Spleen (tissue), 7 donors: ENCODE results near the gene PPP2R3B.

Source experiments
- POLR2A ChIP-seq, 3 donors: fragments of 450-650 bp; IDR thresholded peaks; one replicate each; pipeline ENCODE4 v1.5.1; 2017; ENCODE audit warnings: antibody characterized with exemption in 3 of 3, mild to moderate bottlenecking in 1 of 3
- POLR2AphosphoS5 ChIP-seq, 3 donors: sonication (generic); formaldehyde crosslinking; IDR thresholded peaks; one replicate each; pipeline ENCODE4 v1.5.1; 2017; ENCODE audit warnings: antibody characterized with exemption in 3 of 3
- TF ChIP-seq, protein P1 (sequence below), 11 experiments: fragments of 200-600 bp in 7 of 11; fragments of 450-650 bp in 4 of 11; sonication (generic) in 4 of 11; IDR thresholded peaks in 8 of 11; conservative IDR thresholded peaks in 3 of 11; 1 replicate in 7 of 11; 2 replicates in 4 of 11; pipeline versions ENCODE4 v1.4.0 to v1.8.0; 2016 to 2021; ENCODE audit warnings: antibody characterized with exemption in 11 of 11, inconsistent platforms in 4 of 11, mild to moderate bottlenecking in 1 of 11
- donor health status: DM: no; HTN: no; CAD: no; lungs with moderate emphysema.
- donor health status: DM: no; HTN: no; CAD: no.
- donor health status: DM: no; HTN: no; CAD: no.

DNA sequence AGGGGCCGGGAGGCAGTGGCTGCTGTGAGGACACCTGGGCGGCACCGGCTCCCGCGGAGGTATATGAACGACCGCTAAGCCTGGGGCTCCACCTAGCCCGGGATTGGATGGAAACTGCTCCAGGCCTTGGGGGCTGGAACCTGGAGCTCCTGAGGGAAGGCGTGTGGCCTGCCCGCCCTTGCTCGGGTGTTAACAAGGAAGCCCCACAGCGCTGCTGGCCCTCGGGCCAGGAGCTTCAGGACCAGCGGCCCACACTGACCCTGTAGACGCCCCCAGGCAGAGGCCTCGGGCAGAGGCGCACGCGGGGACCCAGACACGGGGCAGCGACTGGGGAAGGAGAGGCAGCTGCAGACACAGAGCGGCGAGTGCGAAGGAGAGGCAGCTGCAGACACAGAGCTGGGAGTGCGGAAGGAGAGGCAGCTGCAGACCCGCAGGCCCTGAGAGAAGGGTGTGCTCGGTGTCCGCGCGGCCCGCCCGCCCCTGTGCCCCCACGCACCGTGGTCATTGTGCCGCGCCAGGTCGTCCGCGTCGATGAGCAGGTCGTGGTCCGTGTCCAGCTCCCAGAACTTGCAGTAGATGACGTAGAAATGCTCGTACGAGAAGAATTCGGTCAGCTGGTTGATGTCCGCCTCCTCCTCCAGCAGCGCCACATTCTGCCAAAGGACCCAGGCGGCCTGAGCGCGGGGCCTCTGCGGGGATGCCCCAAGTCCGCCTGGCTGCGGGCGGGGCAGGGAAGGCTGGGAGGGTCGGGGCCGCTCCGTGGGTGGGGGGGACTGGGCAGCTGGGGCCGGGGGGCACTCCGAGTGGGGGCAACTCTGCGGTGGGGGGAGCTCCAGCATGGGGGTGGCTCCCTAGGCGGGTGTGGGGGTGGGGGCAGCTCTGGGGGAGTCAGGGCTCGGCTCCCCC, 41.4 kb downstream of the PPP2R3B start:
- TF ChIP-seq, protein P1, sequence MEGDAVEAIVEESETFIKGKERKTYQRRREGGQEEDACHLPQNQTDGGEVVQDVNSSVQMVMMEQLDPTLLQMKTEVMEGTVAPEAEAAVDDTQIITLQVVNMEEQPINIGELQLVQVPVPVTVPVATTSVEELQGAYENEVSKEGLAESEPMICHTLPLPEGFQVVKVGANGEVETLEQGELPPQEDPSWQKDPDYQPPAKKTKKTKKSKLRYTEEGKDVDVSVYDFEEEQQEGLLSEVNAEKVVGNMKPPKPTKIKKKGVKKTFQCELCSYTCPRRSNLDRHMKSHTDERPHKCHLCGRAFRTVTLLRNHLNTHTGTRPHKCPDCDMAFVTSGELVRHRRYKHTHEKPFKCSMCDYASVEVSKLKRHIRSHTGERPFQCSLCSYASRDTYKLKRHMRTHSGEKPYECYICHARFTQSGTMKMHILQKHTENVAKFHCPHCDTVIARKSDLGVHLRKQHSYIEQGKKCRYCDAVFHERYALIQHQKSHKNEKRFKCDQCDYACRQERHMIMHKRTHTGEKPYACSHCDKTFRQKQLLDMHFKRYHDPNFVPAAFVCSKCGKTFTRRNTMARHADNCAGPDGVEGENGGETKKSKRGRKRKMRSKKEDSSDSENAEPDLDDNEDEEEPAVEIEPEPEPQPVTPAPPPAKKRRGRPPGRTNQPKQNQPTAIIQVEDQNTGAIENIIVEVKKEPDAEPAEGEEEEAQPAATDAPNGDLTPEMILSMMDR (IDR thresholded peaks at IDR 0.05 in 8 of 11, conservative IDR thresholded peaks at IDR 0.05 in 3 of 11) = no peak
- TF ChIP-seq POLR2AphosphoS5 (IDR thresholded peaks at IDR 0.05) (no peak), POLR2A (IDR thresholded peaks at IDR 0.05) (no peak)
